Measurements from ENCODE around the gene COL15A1.
A peak's percentile ranks its signal among the peaks of the same experiment; 100 is the strongest.

The COL15A1 gene

DNA sequence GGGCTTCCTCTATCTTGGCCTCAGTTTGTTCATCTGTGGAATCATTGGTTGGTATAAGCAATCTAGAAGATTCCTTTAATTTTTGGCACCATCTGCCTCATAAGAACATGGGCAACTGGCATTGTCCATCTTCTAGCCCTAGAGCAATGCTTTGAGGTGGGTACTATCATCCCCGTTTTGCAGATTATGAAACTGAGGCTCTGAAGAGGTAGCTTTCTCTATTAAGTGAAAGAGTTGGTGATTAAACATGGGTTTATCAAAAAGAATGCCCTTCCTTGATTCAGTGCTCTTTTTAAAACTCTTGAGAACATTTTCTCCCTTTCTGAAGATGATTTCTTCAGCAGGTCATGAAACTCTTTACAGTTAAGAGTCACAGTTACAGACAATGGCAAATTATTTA is 118.8 kb downstream of the COL15A1 start:
- no peak for DNase-seq (ENCODE audit: low read depth, low spot score)
- no peak overlapping the region for H3K4me3 ChIP-seq (ENCODE audit: low read length)

DNA sequence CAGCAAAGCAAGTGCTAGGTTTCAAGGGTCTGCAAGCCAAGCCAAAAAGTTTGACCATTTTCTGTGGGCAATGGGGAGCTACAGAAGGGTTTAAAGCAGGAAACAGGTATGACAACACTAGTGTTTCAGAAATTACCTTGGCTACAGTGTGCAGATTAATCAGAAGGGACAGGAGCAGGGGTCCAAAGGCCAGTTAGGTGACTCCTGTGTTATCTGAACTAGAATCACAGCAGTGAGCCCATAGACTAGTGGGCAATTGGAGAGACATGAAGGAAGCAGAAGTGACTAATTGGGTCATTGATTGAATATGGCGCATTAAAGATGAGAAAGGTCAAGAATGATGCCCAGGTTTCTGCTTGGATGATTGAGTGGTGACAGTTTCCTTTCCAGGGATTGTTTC is 119.8 kb downstream of the COL15A1 start:
- no peak for DNase-seq (ENCODE audit: low read depth, low spot score)
- H3K4me3 ChIP-seq (ENCODE audit: low read length), result no peak overlapping the region

DNA sequence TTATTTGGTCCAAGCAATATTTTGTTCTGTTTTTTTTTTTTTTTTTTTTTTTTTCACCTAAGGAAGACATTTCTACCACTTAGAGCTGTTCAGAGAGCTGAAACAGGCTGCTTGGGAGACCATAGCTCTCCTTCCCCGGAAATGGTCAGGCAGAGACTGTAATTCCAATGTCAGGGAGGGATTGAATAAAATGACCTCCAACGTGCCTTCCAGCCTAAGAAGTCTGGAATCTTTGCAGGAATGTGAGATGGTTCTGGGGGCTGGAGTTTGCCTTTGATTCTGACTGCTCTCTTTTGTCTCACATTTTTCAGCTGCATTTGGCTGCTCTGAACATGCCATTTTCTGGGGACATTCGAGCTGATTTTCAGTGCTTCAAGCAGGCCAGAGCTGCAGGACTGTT is 122.9 kb downstream of the COL15A1 start:
- DNase-seq (ENCODE audit: low read depth, low spot score), result no peak
- H3K4me3 ChIP-seq (ENCODE audit: low read length), result no peak overlapping the region

DNA sequence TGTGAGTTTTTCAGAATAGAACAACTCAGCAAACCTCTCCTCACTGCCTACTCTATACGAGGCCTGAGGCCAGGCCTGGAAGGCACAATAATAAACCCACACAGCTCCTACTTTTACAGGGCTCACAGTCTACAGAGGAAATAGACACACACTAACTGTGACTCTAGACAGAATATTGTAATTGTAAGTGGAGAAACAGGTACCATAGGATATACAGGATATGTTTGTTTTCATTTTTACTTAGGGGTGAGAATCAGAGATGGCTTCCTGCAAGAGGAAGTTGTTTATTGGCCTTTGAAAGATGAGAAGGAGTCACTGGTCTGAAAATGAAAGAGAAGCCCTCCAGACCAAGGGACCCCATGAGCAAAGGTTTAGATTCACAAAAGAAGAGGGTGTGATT is 125.4 kb downstream of the COL15A1 start:
- H3K4me3 ChIP-seq (ENCODE audit: low read length), result no peak overlapping the region
- no peak for DNase-seq (ENCODE audit: low read depth, low spot score)

DNA sequence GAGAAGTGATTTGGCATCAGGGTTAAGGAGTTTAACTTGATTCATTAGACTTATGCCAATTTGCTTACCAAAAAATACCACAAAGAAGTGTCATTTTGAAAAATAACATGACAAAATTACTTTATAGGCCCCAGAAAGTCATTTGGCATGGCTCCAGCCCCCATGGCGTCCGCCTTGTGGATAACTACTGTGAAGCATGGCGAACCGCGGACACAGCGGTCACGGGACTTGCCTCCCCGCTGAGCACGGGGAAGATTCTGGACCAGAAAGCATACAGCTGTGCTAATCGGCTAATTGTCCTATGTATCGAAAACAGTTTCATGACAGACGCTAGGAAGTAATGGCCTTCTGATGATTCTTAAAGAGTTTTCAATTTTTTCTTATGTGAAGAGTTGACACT is 125.8 kb downstream of the COL15A1 start:
- DNase-seq (ENCODE audit: low read depth, low spot score), result no peak

DNA sequence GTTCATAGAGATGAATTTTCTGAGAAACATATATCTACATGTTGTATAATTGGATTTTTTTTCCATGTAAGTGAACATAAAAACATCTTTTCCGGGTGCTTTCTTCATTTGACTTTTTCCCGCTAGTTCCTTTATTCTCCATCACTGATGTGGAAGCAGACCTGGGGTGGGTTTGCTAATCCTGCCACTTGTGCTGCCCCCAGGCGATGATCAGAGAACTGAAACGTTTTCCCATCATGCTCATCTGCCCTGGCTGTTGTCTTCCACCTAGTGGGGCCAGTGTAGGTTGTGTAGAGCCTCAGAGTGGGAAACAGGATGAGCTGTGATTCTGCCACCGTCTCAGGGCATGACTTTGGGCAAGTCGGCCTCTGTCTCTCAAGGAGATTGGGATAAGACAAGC is 127.0 kb downstream of the COL15A1 start:
- H3K4me3 ChIP-seq (ENCODE audit: low read length), result no peak overlapping the region
- DNase-seq (ENCODE audit: low read depth, low spot score), result peak; percentile 32

More for the DNA sequence above, 125.8 kb downstream of the COL15A1 start:
- H3K4me3 ChIP-seq (ENCODE audit: low read length), result no peak overlapping the region

DNA sequence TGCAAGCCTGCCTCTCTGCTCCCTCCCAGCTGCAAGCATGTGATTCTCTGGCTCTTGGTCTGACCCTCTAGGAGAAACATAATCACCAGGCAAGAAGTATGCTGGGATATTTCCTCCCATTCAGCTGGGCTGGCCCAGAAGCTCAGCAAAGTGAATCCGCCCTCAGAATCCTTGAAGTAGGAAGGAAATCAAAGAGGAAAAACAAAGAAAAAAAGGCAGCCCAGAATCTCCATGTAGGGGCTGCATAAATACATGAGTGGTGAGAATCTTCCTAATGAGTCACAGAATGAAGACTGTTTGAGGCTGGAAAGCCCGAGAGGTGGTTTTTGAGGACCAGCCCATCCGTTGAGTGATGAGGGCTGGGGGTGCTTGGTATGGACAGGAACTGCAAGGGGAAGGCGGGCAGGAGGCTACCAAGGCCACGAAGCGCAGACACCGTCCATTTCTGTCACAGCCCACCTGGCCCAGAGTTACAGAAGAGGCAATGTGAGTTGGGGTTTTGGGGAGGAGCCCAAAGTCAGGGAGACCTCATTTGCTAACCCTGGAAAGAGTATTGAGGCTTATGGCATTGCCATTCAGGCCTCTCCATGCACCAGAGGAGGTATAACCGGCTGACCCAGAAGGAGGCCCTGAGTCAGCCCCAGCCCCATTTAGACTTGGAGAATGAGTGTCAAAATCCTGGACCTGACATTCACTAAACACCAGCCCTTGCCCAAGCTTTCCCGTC is 127.8 kb downstream of the COL15A1 start:
- no peak for DNase-seq (ENCODE audit: low read depth, low spot score)
- H3K4me3 ChIP-seq (ENCODE audit: low read length), result no peak overlapping the region

DNA sequence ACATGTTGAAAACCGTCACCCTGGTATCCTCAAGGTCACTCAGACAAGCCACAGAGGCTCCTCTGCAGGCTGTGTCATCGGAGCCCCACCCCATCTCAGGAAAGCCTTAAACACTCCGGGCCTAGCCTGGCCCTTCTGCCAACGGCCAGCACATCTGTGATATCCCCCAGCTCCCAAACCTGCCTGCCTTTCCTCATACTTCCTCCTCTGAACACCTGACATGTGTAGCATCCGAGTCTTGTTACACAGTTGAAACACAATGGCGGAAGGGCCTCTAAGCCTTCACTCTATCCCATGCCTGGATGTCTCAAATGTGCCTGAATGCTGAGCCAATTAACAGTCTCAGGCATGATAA is 128.3 kb downstream of the COL15A1 start:
- H3K4me3 ChIP-seq (ENCODE audit: low read length), result no peak overlapping the region
- DNase-seq (ENCODE audit: low read depth, low spot score), result no peak

DNA sequence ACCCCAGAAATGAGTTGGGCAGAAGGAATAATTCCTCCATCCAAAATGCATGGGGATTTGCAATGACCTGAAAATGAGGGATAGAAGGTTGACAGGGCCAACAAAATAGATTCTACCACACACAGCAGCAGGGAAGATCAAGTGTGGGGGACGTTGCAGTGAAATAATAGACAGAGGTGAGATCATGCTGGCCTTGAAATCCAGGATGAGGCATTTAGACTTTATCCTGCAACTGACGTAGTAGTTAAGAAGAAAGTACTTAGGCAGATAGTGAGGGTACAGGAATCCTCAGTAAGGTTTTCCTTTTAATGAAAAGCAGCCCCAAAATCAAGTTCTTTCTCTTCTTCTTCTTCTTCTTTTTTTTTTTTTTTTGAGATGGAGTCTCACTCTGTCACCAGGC is 129.6 kb downstream of the COL15A1 start:
- no peak overlapping the region for H3K4me3 ChIP-seq (ENCODE audit: low read length)
- no peak for DNase-seq (ENCODE audit: low read depth, low spot score)

DNA sequence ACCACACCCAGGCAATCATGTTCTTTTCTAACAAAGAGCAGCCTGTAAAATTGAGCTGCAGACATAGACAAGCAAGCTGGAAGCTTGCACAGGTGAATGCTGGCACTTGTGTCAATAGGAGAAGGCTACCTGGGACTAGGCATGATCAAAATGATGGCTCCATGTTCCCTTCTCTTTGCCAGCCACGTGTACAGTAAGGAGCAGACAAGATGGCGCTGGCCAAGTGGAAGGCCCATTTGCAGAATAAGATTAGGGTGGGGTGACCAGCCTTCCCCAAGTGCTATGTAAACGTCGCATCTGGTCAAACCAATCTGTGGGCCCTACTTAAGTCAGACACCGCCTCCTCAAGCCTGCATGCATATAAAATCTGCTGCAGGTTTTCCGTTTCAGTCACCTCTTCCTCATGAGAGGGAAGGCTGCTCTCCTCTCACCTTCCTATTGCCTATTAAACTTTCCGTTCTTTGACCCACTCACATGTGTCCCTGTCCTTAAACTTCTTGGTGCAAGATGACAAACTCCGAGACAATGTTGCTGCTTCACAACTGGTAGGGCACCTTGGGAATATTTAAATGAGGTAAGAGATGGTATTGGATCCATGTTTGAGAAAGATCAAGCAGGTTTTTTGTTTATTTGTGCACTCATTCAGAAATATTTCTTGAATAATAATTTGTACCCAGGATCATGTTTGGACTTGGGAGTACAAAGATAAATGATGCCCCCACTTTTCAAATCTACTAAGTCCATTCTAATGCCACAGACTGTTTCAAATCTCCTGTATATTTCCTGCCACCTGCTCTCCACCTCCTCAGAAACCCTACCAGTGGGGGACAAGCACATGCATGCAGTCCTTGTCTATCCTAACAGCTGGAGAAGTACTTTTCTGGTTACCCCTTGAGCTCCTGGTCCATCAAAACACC is 130.5 kb downstream of the COL15A1 start:
- DNase-seq (ENCODE audit: low read depth, low spot score), result no peak
- no peak overlapping the region for H3K4me3 ChIP-seq (ENCODE audit: low read length)

DNA sequence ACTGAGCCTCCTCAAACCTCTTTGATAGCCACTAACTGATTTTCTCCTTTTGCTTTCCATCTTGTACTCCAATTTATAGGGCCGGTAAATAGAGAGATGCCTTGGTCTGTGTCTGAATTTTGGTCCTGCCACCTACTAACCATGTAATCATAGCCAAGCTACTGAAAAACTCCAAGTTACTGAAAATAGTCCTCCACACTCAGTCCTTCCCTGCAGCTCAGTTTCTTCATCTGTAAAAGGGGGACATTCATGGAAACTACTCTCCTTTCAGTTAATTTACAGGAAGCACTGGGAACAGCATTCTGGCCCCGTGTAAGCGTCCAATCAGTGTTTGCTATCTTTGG is 131.2 kb downstream of the COL15A1 start:
- DNase-seq (ENCODE audit: low read depth, low spot score), result no peak

DNA sequence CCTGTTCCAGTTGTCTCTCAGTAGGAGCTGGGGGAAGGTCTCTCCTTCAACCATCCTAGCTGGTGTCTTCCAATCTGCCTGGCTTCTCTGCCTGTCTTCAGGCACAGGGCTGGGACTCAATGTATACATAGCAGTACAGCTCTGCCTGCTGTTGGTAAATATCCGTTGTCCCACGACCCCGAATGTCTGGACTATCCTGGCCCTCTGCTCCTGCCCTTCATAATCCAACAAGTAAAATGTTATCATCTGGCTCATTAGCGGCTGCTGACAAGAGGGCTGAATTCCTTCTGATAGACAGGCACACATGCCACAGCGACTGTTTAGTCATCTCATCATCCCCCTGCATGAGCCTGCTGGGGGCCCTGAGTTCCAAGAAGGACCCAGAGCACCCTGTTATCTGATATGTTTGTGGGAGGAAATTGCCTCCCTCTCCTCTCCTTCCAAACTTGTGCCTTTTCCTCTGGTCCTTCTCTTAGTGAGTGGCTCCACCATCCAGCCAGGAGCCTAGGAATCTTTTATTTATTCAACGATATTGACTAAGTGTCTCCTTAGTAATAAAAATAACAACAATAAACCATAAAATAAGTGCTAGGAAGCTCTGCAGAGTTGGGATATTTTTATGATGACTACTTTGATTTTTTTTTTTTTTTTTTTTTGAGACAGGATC is 131.7 kb downstream of the COL15A1 start:
- no peak overlapping the region for H3K4me3 ChIP-seq (ENCODE audit: low read length)
- no peak for DNase-seq (ENCODE audit: low read depth, low spot score)

More for the DNA sequence above, 131.2 kb downstream of the COL15A1 start:
- no peak overlapping the region for H3K4me3 ChIP-seq (ENCODE audit: low read length)

DNA sequence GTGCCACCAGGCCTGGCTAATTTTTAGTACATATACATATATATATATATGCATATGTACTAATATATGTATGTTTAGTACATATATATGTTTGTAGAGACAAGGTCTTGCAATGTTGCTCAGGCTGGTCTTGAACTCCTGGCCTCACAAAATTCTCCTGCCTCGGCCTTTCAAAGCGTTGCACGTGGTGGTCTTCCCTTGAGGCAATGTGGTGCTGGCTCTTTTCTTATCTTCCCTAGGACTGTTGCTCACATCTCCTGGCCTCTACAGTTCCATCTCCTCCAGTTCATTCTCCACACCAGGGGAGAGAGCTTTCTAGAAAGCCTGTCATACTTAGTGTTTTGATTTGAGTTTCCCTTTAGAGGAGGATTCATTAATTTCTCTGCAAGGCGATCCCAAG is 132.3 kb downstream of the COL15A1 start:
- no peak overlapping the region for H3K4me3 ChIP-seq (ENCODE audit: low read length)
- DNase-seq (ENCODE audit: low read depth, low spot score), result no peak

DNA sequence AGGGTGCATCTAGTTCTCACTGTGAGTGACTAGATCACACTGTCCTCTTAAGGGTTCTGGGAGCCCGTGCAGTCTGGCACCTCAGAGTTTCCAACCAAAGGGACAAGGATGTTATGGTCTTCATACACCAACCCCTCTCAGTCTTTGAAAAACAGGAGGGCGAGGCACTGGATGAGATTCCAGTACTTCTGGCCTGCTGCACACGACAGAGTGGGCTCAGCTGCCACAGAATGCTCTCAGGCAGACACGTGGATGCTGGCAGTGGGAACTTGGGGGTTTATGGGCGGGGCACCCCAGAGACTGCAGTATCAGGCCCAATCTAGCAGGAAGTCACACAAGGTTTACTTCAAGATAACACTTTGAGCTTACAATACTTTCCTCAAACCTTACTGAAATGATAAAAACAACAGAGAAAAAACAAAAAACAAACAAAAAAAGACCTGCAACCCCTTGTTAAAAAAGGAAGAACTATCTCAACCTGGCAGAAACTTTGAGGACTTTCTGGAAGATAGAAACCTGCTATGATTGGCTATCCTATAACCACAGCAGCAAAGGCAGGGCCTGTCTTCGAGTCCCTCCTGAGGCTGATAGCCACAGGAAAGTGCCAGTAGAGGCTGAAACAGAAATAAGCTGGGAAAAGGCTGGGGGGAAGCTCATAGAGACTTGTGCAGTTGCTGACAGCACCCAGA is 132.9 kb downstream of the COL15A1 start:
- DNase-seq (ENCODE audit: low read depth, low spot score), result peak; percentile 77
- no peak overlapping the region for H3K4me3 ChIP-seq (ENCODE audit: low read length)

DNA sequence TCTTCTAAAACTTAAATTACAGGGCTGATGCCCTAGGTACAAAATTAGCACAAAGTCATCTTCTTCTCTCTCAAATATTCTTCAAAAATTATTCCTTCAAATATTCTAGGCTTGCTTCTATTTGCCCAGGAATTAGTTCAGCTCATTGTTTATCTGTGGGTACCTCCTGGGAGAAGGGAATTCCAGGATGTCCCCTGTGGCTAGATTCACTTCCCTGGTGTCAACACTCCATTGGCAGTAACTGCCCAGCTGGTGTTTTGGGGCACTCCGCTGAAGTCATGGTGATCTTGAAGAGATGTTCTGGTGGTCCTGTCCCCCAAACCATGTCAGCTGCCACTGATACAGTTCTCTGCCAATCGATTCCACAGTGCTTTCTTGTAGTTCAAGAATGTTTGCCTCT is 135.0 kb downstream of the COL15A1 start:
- no peak for DNase-seq (ENCODE audit: low read depth, low spot score)
- H3K4me3 ChIP-seq (ENCODE audit: low read length), result no peak overlapping the region

DNA sequence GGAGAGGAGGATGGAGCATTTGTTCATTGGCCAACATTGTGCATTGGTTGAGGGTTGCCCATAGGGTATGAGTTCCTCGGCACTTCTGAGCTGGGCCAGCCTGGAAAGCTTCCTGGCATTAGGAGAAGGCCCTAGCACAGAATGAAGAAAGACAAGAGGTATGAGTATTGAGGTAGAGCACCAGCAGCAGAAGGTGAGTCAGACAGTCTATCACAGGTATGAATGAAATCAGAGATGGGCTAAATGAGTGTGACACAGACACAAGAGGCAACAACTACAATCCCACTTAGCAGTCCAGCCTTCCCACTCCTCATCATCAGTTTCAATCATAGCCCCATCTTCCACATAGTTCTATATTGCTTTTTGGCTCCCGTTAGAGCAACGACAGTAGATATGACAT is 135.8 kb downstream of the COL15A1 start:
- no peak for DNase-seq (ENCODE audit: low read depth, low spot score)
- no peak overlapping the region for H3K4me3 ChIP-seq (ENCODE audit: low read length)

DNA sequence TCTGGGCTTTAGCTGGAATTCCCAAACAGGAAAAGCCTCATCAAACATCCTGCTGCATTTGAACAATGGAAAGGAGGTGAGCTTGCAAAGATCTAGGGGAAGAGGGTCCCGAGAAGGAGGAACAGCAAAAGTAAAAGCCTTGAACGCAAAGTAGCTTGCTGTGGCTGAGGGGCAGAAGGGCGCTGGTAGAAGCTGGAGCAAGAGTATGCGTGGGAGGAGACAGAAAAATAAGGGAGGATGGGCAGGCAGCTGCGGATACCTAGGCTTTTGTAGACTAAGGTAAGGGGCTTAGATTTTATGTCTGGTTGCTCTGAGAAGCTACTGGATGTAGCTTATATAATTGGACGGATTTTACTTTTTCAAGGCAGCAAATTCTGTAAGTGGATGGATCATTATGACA is 139.3 kb downstream of the COL15A1 start:
- no peak for DNase-seq (ENCODE audit: low read depth, low spot score)
- H3K4me3 ChIP-seq (ENCODE audit: low read length), result no peak overlapping the region

DNA sequence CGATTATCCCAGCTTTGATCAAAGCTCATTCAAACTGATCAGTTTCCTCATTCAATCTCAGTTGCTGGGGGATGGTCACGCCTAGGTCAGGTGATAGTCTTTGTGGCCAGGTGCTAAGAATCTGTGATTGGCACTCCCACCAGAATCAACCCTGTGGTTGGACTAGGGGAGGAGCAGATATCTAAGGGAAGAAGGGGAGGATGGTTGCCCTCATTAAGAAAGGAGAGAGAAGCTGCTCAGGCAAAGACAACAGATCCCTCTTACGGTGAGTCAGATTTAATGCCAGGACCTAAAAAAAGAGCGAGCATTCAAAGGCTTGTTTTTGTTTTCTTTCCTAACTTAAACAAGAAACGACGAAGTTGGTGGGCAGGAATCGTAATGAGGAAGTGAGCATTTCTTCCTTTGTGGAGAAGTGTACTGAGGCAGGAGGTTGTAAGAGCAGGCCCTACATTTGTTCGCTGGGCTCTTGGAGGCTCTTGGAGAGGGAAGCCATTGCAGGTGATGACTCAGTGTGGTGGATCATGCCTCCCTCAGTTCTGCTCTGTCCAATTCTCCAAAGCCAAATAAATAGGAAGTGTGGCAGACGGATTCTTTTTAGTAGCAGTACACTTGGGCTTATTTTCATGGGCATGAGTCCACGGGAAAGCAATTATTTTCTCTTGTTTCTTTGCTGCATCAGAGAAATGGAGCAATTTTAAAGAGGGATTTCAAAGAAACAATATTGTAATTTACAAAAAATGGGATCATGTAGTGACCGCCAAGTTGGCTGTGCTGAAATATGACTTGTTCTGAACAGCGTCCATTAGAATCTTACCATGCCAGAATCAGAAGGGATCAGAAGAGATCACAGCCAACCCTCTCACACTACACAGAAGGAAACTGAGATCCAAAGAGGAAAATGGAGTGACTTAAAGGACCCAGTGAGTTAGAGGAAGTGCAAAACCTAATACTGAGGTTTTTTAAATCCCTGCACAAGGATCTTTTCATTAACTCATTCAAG is 142.5 kb downstream of the COL15A1 start:
- DNase-seq (ENCODE audit: low read depth, low spot score), result no peak
- H3K4me3 ChIP-seq (ENCODE audit: low read length), result no peak overlapping the region
